C4-2B (cell line): ENCODE measurements around the gene ZNF277.

Experiments used
- ZFX ChIP-seq: fragments of 450-650 bp; IDR thresholded peaks from 2 replicates; pipeline ENCODE4 v1.6.1; 2017
- TF ChIP-seq, protein P1 (sequence below): fragments of 450-650 bp; conservative IDR thresholded peaks from 2 replicates; pipeline ENCODE4 v1.5.1; 2017; ENCODE audit warnings: mild to moderate bottlenecking

DNA sequence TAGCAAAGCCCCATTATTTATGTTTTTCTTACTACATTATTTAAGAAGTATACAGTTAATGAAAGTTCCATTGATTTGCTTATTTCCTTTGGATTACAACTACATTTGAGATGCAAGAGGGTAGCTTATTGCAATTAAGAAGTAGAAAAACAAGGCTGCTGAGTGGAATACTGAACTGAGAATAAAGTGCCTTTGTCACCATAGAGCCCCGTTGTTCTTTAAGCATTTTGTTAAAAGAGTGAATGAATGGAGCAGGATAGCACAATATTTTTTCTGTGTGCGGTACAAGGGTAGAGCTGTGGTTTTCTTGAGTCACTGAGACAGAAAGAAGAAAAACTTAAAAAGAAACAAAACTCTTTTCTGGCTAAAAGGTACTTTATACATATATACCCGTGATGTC, 45.6 kb downstream of the ZNF277 start:
- TF ChIP-seq, protein P1, sequence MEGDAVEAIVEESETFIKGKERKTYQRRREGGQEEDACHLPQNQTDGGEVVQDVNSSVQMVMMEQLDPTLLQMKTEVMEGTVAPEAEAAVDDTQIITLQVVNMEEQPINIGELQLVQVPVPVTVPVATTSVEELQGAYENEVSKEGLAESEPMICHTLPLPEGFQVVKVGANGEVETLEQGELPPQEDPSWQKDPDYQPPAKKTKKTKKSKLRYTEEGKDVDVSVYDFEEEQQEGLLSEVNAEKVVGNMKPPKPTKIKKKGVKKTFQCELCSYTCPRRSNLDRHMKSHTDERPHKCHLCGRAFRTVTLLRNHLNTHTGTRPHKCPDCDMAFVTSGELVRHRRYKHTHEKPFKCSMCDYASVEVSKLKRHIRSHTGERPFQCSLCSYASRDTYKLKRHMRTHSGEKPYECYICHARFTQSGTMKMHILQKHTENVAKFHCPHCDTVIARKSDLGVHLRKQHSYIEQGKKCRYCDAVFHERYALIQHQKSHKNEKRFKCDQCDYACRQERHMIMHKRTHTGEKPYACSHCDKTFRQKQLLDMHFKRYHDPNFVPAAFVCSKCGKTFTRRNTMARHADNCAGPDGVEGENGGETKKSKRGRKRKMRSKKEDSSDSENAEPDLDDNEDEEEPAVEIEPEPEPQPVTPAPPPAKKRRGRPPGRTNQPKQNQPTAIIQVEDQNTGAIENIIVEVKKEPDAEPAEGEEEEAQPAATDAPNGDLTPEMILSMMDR, result no peak
- no peak for TF ChIP-seq ZFX
